Activated gamma-delta T cell (primary cell): ENCODE data around the gene PLIN4.

Experiments
- DNase-seq: peaks from one replicate; lab custom pipeline; 2025; lab: John Stamatoyannopoulos, UW

The PLIN4 gene

GRCh38 chr19:4454747-4455718, 63.3 kb downstream of the PLIN4 start:
- no peak for DNase-seq

- no peak for DNase-seq
These were observed 64.8 kb downstream of the PLIN4 start for GRCh38 chr19:4453232-4454179.

DNA sequence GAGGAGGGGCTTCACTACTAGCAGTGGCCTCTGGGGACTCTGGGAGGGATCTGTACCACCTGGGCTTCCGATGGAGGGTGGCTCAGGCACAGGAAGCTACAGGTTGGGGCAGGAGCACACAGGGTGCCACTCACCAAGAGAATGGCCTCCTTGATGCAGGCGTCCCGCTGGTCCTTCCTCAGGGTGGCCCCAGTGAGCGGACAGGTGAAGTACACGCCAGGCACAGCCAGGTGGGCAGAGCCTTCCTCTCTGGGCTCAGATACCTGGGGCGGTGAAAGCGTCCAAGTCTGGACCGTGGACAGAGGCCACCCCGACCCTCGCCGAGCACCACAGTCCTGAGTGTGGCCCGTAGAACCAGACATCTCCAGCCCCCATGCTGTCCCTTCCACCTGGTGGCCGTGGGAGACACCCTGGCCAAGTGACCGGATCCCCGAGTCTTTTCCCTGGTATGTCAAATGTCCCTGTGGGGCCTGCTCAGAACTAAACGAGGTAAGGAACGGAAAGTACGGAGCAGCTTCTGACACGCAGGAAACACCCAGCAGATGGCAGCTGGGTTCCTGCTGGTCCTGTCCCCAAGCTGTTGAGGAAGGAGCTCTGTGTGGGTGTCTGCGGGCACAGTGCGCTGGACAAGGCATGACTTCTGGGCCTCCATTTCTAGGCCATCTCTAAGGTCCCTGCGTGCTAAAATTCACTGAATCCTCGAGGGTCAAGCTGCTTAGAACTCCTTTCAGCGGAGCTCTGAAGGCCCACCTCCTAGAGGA, 65.9 kb downstream of the PLIN4 start:
- no peak for DNase-seq
